ENCODE data around the gene SORCS3.

The SORCS3 gene

DNA sequence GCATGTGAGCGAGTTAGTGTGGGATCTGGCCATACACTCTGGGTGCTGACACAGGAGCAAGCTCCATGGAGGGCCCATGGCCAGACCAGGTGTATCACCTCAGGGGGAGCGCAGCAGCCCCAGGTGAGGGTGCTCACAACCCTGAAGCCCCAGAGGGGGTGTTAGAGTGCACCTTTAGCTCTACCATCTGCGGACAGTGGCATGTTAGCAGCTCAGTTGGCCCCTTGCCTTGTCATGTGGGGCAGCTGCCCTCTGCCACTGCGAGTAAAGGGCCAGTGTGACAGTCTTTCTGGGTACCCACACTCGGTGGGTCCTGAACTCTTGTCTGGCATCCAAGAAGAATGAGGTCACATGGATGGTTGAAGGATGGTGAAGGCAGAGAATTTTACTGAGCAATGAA lies 600.2 kb downstream of the SORCS3 start:
- Histone ChIP-seq H3K27me3 (no peaks in the 10 kb centered on the region), H3K9ac (no peak overlapping the region), H3K9me3 (replicated peaks in 1 of 11) (0 out of 22 replicates have a peak, but pooled peaks cover 0 to 4% (median 0%) of the 10 kb centered on the region in 11 experiments), H3K36me3 (no peaks in the 10 kb centered on the region), H3K27ac (no peak overlapping the region), H3K4me2 (no peak overlapping the region), H4K20me1 (no peaks in the 10 kb centered on the region; a peak in 1 of 22 replicates), H3K4me3 (no peak overlapping the region), H3K4me1 (no peaks in the 10 kb centered on the region)
- TF ChIP-seq Cebpa-rat (IDR thresholded peaks at IDR 0.05), result no peak

DNA sequence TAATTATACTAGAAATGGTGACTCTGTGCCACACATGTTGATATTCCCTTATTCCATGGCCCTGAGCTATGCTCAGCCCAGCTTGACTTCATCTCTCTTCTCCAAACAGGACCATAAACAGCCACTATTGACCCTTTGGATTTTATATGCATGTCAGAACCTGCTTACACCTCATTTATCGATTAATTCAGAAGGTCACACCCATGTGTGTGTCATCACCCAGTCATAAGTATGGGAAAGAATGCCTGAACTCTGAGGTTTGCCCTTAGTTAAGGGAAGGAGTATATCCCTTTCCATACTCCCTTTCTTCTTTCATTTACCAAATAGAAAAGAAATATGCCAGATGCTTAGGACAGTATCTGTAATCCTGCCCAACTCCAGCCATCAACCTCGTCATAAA lies 602.3 kb downstream of the SORCS3 start:
- H3K4me2 ChIP-seq, result no peak overlapping the region
- H3K9me3 ChIP-seq (replicated peaks in 1 of 11), result 0 out of 22 replicates have a peak, but pooled peaks cover 0 to 4% (median 0%) of the 10 kb centered on the region in 11 experiments
- no peak for TF ChIP-seq Cebpa-rat (IDR thresholded peaks at IDR 0.05)
- no peaks in the 10 kb centered on the region; a peak in 1 of 22 replicates for H4K20me1 ChIP-seq
- H3K4me1 ChIP-seq, result no peaks in the 10 kb centered on the region
- no peak overlapping the region for H3K4me3 ChIP-seq
- no peaks in the 10 kb centered on the region for H3K27me3 ChIP-seq
- H3K9ac ChIP-seq, result no peak overlapping the region
- H3K27ac ChIP-seq, result no peak overlapping the region
- no peaks in the 10 kb centered on the region for H3K36me3 ChIP-seq

DNA sequence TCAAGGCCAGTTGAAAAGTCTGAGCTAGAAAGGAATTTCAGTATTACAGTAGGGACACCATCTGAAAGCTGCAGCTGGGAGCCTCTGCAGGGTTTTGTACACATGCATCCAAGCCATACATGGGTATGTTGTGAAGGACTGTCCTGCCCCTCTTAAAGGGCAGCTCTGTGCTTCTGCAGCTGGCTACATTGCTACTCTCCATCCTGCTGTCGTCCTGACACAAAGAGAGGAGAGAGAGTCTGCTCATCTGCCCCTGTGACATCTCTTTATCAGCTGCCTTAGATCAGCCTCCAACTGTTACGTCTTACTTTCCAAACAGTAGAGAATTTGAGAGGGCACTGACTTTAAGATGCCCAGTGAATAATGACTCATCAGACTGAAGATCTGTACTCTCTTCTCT lies 602.7 kb downstream of the SORCS3 start:
- Histone ChIP-seq H3K9me3 (replicated peaks in 1 of 11) (0 out of 22 replicates have a peak, but pooled peaks cover 0 to 4% (median 0%) of the 10 kb centered on the region in 11 experiments), H3K4me2 (no peak overlapping the region), H3K27ac (no peak overlapping the region), H3K27me3 (no peaks in the 10 kb centered on the region), H3K36me3 (no peaks in the 10 kb centered on the region), H3K4me1 (no peaks in the 10 kb centered on the region), H4K20me1 (no peaks in the 10 kb centered on the region; a peak in 1 of 22 replicates), H3K4me3 (no peak overlapping the region), H3K9ac (no peak overlapping the region)
- TF ChIP-seq Cebpa-rat (IDR thresholded peaks at IDR 0.05), result no peak

GRCh38 chr10:105247831-105248499 lies 606.9 kb downstream of the SORCS3 start:
- Histone ChIP-seq H3K4me3 (no peak overlapping the region), H3K27ac (no peak overlapping the region), H3K36me3 (no peaks in the 10 kb centered on the region), H4K20me1 (no peaks in the 10 kb centered on the region), H3K9me3 (replicated peaks in 1 of 11) (no peaks in the 10 kb centered on the region), H3K9ac (no peak overlapping the region), H3K4me1 (no peaks in the 10 kb centered on the region), H3K4me2 (no peak overlapping the region), H3K27me3 (no peaks in the 10 kb centered on the region)
- no peak for TF ChIP-seq Cebpa-rat (IDR thresholded peaks at IDR 0.05)

DNA sequence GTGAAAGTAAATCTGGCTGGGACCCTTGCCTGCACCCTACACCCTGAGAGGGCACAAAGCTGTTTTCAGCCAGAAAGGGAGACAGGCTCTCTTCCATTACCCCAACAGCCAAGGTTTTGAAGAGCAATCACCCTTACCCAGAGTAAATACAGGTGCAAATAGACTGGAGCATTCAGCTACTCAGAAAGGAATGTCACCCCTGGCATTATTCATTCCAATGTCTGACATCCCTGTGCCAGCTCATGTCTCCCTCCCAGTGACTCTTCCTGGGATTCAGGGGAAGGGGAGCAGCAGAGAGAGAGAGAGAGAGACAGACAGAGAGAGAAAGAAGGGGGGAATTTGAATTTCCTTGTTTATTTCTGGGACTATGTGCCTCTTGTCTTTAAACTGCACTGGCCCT lies 611.8 kb downstream of the SORCS3 start:
- no peak overlapping the region for H3K27ac ChIP-seq
- TF ChIP-seq Cebpa-rat (IDR thresholded peaks at IDR 0.05), result no peak
- no peak overlapping the region for H3K4me3 ChIP-seq
- H3K27me3 ChIP-seq, result no peaks in the 10 kb centered on the region
- no peaks in the 10 kb centered on the region for H3K4me1 ChIP-seq
- no peaks in the 10 kb centered on the region for H4K20me1 ChIP-seq
- no peak overlapping the region for H3K4me2 ChIP-seq
- no peaks in the 10 kb centered on the region for H3K36me3 ChIP-seq
- no peaks in the 10 kb centered on the region for H3K9me3 ChIP-seq (replicated peaks in 1 of 11)
- no peak overlapping the region for H3K9ac ChIP-seq

GRCh38 chr10:105253515-105254212 lies 612.6 kb downstream of the SORCS3 start:
- Histone ChIP-seq H3K27me3 (no peaks in the 10 kb centered on the region), H3K4me1 (no peaks in the 10 kb centered on the region), H3K9me3 (replicated peaks in 1 of 11) (no peaks in the 10 kb centered on the region), H4K20me1 (no peaks in the 10 kb centered on the region), H3K27ac (no peak overlapping the region), H3K9ac (no peak overlapping the region), H3K4me3 (no peak overlapping the region), H3K36me3 (no peaks in the 10 kb centered on the region), H3K4me2 (no peak overlapping the region)
- no peak for TF ChIP-seq Cebpa-rat (IDR thresholded peaks at IDR 0.05)

DNA sequence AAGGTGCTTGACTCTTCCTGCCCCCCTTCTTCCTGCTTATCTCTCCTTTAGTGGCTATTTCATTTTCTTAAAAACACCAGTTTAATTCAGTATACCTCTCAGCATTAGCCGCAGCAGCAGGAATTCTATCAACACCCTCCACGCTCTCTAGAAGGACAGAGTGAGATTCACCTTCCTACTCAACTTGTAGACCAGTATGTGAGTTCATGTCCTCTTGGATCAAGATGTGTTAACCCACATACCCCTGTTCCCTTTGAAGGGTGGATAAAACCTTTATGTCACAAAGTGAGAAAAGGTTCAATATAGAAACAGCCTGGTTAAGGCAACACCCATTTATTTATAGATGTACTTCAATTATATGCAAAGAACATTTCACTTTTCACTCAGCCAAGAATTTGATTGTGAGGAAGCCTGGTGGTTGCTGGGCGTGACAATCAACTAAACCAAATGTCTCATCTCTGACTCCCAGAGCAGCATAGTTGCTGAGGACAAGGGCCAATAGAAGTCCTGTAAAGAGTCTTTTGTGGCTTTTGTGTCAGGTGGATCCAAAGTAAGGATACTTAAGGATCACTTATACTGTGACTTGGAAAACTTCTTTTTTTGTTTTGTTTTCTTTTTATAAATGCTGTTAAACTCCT lies 617.1 kb downstream of the SORCS3 start:
- Histone ChIP-seq H3K27me3 (no peaks in the 10 kb centered on the region), H3K9me3 (replicated peaks in 1 of 11) (no peaks in the 10 kb centered on the region), H3K4me1 (no peaks in the 10 kb centered on the region), H3K9ac (no peak overlapping the region), H3K4me2 (no peak overlapping the region), H3K36me3 (no peaks in the 10 kb centered on the region), H4K20me1 (no peaks in the 10 kb centered on the region), H3K4me3 (no peak overlapping the region), H3K27ac (no peak overlapping the region)
- TF ChIP-seq Cebpa-rat (IDR thresholded peaks at IDR 0.05), result no peak

GRCh38 chr10:105258674-105259065 lies 617.6 kb downstream of the SORCS3 start:
- H3K4me2 ChIP-seq, result no peak overlapping the region
- H4K20me1 ChIP-seq, result no peaks in the 10 kb centered on the region
- no peaks in the 10 kb centered on the region for H3K9me3 ChIP-seq (replicated peaks in 1 of 11)
- no peak overlapping the region for H3K27ac ChIP-seq
- no peak for TF ChIP-seq Cebpa-rat (IDR thresholded peaks at IDR 0.05)
- H3K27me3 ChIP-seq, result no peaks in the 10 kb centered on the region
- no peak overlapping the region for H3K9ac ChIP-seq
- no peak overlapping the region for H3K4me3 ChIP-seq
- no peaks in the 10 kb centered on the region for H3K36me3 ChIP-seq
- H3K4me1 ChIP-seq, result no peaks in the 10 kb centered on the region

- H3K4me1 ChIP-seq, result no peaks in the 10 kb centered on the region
- no peak overlapping the region for H3K9ac ChIP-seq
- H3K9me3 ChIP-seq (replicated peaks in 1 of 11), result no peaks in the 10 kb centered on the region
- H4K20me1 ChIP-seq, result no peaks in the 10 kb centered on the region
- no peaks in the 10 kb centered on the region for H3K36me3 ChIP-seq
- H3K27me3 ChIP-seq, result no peaks in the 10 kb centered on the region
- TF ChIP-seq Cebpa-rat (IDR thresholded peaks at IDR 0.05), result no peak
- H3K4me3 ChIP-seq, result no peak overlapping the region
- no peak overlapping the region for H3K27ac ChIP-seq
- no peak overlapping the region for H3K4me2 ChIP-seq
These were observed 618.1 kb downstream of the SORCS3 start for GRCh38 chr10:105259201-105259600.
